MM.1S (cell line): ENCODE results near the gene KAT2B.

Experiments used
- DNase-seq: peaks from one replicate; pipeline ENCODE4 v3.0.0-alpha.2; 2015
- H2AFZ ChIP-seq: fragments of 300-600 bp; sonication (generic); 2 replicates; pipeline ENCODE4 v1.6.0; 2016; ENCODE audit warnings: antibody characterized with exemption, low read length
- H3F3A ChIP-seq: fragments of 300-600 bp; sonication (generic); 2 replicates; pipeline ENCODE4 v1.6.1; 2016; ENCODE audit warnings: mild to moderate bottlenecking, antibody characterized with exemption, low read length, moderate library complexity, mixed read lengths; ENCODE audit not compliant: insufficient read depth
- H3K27ac ChIP-seq: fragments of 300-600 bp; sonication (generic); 2 replicates; pipeline ENCODE4 v1.5.1; 2016; ENCODE audit warnings: mild to moderate bottlenecking, low read length
- H3K27me3 ChIP-seq: fragments of 300-600 bp; sonication (generic); replicated peaks from 2 replicates; pipeline ENCODE4 v1.6.0; 2016; ENCODE audit warnings: low read length; ENCODE audit not compliant: insufficient read depth
- H3K36me3 ChIP-seq: fragments of 300-600 bp; sonication (generic); replicated peaks from 2 replicates; pipeline ENCODE4 v1.6.1; 2016; ENCODE audit warnings: mild to moderate bottlenecking, low read length, mixed read lengths; ENCODE audit not compliant: insufficient read depth
- H3K4me1 ChIP-seq: fragments of 300-600 bp; sonication (generic); 2 replicates; pipeline ENCODE4 v1.6.1; 2016; ENCODE audit warnings: low read length, mixed read lengths
- H3K4me2 ChIP-seq: fragments of 300-600 bp; sonication (generic); 2 replicates; pipeline ENCODE4 v1.6.0; 2016; ENCODE audit warnings: low read depth, low read length
- H3K4me3 ChIP-seq: fragments of 300-600 bp; sonication (generic); 2 replicates; pipeline ENCODE4 v1.5.1; 2016; ENCODE audit warnings: low read length, mixed read lengths
- H3K79me2 ChIP-seq: fragments of 300-600 bp; sonication (generic); 2 replicates; pipeline ENCODE4 v1.6.1; 2016; ENCODE audit warnings: mixed run types, low read length, mixed read lengths
- H3K9ac ChIP-seq: fragments of 300-600 bp; sonication (generic); 2 replicates; pipeline ENCODE4 v1.6.1; 2016; ENCODE audit warnings: low read length, mixed read lengths
- H3K9me2 ChIP-seq: fragments of 300-600 bp; sonication (generic); replicated peaks from 2 replicates; pipeline ENCODE4 v1.6.1; 2016; ENCODE audit warnings: mild to moderate bottlenecking, low read length, mixed read lengths; ENCODE audit not compliant: insufficient read depth
- H3K9me3 ChIP-seq: fragments of 300-600 bp; sonication (generic); replicated peaks from 2 replicates; pipeline ENCODE4 v1.6.1; 2016; ENCODE audit warnings: mild to moderate bottlenecking, low read length, mixed read lengths; ENCODE audit not compliant: insufficient read depth
- H4K20me1 ChIP-seq: fragments of 300-600 bp; sonication (generic); 2 replicates; pipeline ENCODE4 v1.6.1; 2016; ENCODE audit warnings: mild to moderate bottlenecking, low read length, moderate library complexity, mixed read lengths; ENCODE audit not compliant: insufficient read depth
- EZH2 ChIP-seq: fragments of 300-600 bp; sonication (generic); optimal IDR thresholded peaks from 2 replicates; pipeline ENCODE3; 2017; ENCODE audit warnings: low read depth, mild to moderate bottlenecking, antibody characterized with exemption, low read length, mixed read lengths
- EZH2phosphoT487 ChIP-seq: fragments of 300-600 bp; sonication (generic); IDR thresholded peaks from 2 replicates; pipeline ENCODE4 v1.6.1; 2018; ENCODE audit warnings: antibody characterized with exemption, low read length
- TF ChIP-seq, protein P1 (sequence below): fragments of 300-600 bp; sonication (generic); IDR thresholded peaks from 2 replicates; pipeline ENCODE4 v1.5.1; 2016; ENCODE audit warnings: antibody characterized with exemption, low read length, mixed read lengths

KAT2B gene

DNA sequence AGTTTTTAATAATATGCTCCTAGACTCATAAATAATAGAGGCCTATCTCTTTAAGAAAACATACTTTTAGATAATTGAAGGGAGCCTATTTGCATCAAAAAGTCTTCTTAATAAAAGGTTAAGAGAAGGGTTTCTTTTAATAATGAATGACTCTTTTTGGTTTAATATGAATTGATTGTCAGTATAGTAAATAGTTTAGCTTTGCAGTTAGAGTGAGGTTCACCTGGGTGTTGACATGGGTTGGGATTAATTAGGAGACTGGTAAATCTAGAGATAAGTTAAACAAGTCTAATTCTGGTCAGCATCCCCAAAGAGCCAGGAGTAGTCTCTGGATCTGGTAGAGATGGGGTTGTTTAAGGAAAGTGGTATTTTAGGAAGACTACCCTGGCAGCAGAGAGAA, 43.0 kb downstream of the KAT2B start:
- no peaks in the 10 kb centered on the region for H3K4me1 ChIP-seq
- H3K9ac ChIP-seq: no peak overlapping the region
- H3K9me3 ChIP-seq: no peaks in the 10 kb centered on the region
- DNase-seq: no peak
- no peak overlapping the region for H3K27ac ChIP-seq
- H3K4me2 ChIP-seq: no peak overlapping the region
- no peak overlapping the region for H3K4me3 ChIP-seq
- no peaks in the 10 kb centered on the region for H4K20me1 ChIP-seq
- no peak overlapping the region for H2AFZ ChIP-seq
- no peaks in the 10 kb centered on the region for H3K27me3 ChIP-seq
- no peaks in the 10 kb centered on the region for H3K36me3 ChIP-seq
- no peaks in the 10 kb centered on the region for H3F3A ChIP-seq
- no peak for TF ChIP-seq EZH2phosphoT487
- TF ChIP-seq, protein P1, sequence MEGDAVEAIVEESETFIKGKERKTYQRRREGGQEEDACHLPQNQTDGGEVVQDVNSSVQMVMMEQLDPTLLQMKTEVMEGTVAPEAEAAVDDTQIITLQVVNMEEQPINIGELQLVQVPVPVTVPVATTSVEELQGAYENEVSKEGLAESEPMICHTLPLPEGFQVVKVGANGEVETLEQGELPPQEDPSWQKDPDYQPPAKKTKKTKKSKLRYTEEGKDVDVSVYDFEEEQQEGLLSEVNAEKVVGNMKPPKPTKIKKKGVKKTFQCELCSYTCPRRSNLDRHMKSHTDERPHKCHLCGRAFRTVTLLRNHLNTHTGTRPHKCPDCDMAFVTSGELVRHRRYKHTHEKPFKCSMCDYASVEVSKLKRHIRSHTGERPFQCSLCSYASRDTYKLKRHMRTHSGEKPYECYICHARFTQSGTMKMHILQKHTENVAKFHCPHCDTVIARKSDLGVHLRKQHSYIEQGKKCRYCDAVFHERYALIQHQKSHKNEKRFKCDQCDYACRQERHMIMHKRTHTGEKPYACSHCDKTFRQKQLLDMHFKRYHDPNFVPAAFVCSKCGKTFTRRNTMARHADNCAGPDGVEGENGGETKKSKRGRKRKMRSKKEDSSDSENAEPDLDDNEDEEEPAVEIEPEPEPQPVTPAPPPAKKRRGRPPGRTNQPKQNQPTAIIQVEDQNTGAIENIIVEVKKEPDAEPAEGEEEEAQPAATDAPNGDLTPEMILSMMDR: no peak
- no peak for TF ChIP-seq EZH2
- H3K9me2 ChIP-seq: no peaks in the 10 kb centered on the region
- 0 out of 2 replicates have a peak, but pooled peaks cover 3% of the 10 kb centered on the region for H3K79me2 ChIP-seq

DNA sequence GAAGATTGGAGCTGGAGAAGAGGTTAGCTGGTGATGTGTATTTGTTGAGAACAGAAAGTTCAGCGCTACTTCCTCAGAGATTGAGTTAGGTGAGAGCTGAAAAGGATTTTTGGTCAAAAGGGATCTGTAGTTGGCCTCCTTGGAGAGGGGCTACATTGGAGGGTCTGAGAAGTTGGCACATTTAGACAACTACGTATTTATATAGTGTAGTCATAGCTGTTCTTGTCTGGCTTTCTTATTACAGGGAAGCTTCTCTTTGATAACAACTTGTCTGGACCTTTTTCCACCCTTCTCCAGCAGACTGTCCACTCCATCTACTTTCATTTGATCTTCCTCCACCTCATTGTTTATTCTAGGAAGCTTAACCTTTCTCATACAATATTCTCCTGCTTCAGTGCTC, 43.7 kb downstream of the KAT2B start:
- Histone ChIP-seq H3K4me2 (no peak overlapping the region), H3K4me3 (no peak overlapping the region), H2AFZ (no peak overlapping the region), H3K36me3 (no peaks in the 10 kb centered on the region), H4K20me1 (no peaks in the 10 kb centered on the region), H3K9me3 (no peaks in the 10 kb centered on the region), H3K27ac (no peak overlapping the region), H3F3A (no peaks in the 10 kb centered on the region), H3K4me1 (no peaks in the 10 kb centered on the region), H3K9me2 (no peaks in the 10 kb centered on the region), H3K9ac (no peak overlapping the region), H3K79me2 (0 out of 2 replicates have a peak, but pooled peaks cover 3% of the 10 kb centered on the region), H3K27me3 (no peaks in the 10 kb centered on the region)
- TF ChIP-seq EZH2phosphoT487 (no peak), EZH2 (no peak)
- TF ChIP-seq, protein P1: no peak
- no peak for DNase-seq

DNA sequence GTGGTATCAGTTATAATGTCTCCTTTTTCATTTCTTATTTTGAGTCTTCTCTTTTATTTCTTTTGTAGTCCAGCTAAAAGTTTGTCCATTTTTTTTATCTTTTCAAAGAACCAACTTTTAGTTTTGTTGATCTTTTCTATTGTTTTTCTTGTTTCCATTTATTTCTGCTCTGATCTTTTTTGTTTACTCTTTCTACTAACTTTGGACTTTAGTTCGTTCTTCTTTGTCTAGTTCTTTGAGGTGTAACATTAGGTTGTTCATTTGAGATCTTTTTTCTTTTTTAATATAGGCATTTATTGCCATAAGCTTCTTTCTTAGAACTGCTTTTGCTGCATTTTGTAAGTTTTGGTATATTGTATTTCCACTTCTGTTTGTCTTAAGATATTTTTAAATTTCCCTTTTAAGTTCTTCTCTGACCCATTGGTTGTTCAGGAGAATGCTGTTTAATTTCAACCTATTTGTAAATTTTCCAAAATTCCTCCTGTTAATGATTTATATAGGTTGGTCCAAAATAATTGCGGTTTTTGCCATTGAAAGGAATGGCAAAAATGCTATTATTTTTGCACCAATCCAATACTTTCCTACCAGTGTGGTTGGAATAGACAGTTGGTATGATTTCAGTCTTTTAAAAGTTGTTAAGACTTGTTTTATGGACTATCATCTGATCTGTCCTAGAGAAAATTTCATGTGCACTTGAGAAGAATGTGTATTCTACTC, 51.2 kb downstream of the KAT2B start:
- Histone ChIP-seq H4K20me1 (no peaks in the 10 kb centered on the region), H3K4me3 (no peak overlapping the region), H3K9me3 (no peaks in the 10 kb centered on the region), H2AFZ (no peak overlapping the region), H3K4me1 (no peaks in the 10 kb centered on the region), H3K79me2 (peaks cover 7% of the 10 kb centered on the region), H3K27ac (no peak overlapping the region), H3K27me3 (no peaks in the 10 kb centered on the region), H3K9ac (no peak overlapping the region), H3K4me2 (no peak overlapping the region), H3K36me3 (no peaks in the 10 kb centered on the region), H3F3A (no peaks in the 10 kb centered on the region), H3K9me2 (no peaks in the 10 kb centered on the region)
- no peak for TF ChIP-seq EZH2
- TF ChIP-seq, protein P1: no peak
- no peak for TF ChIP-seq EZH2phosphoT487
- DNase-seq: no peak
